Measurements from ENCODE around the gene ERBIN.

ERBIN gene

GRCh38 chr5:66080664-66081063, 154.3 kb downstream of the ERBIN start:
- TF ChIP-seq EZH2phosphoT487 (conservative IDR thresholded peaks at IDR 0.05; ENCODE audit: low read length) (no peak), CTCF (IDR thresholded peaks at IDR 0.05; ENCODE audit: insufficient read depth, low read length, poor library complexity, severe bottlenecking) (no peak)
- Histone ChIP-seq H3K4me2 (ENCODE audit: low read depth, low read length, poor library complexity, severe bottlenecking) (no peak overlapping the region), H2AFZ (ENCODE audit: low read depth, low read length, severe bottlenecking) (no peak overlapping the region), H3K79me2 (ENCODE audit: insufficient read depth, low read length) (no peaks in the 10 kb centered on the region), H3K9me2 (replicated peaks; ENCODE audit: insufficient read depth, low read length) (no peaks in the 10 kb centered on the region), H3K27me3 (ENCODE audit: low read length) (no peaks in the 10 kb centered on the region), H4K20me1 (ENCODE audit: low read depth, low read length) (no peaks in the 10 kb centered on the region), H3K27ac (ENCODE audit: low read depth, low read length) (no peak overlapping the region), H3K9ac (ENCODE audit: low read length) (no peak overlapping the region), H3F3A (ENCODE audit: insufficient read depth) (peaks cover 4% of the 10 kb centered on the region; the same call in 1 of the 2 replicates), H3K4me3 (ENCODE audit: insufficient read depth, low read length, poor library complexity, severe bottlenecking) (no peak overlapping the region), H3K36me3 (ENCODE audit: low read length) (peaks cover 43% of the 10 kb centered on the region), H3K9me3 (ENCODE audit: insufficient read depth, low read length) (no peaks in the 10 kb centered on the region)

GRCh38 chr5:66089384-66089783, 163.0 kb downstream of the ERBIN start:
- H3K79me2 ChIP-seq (ENCODE audit: insufficient read depth, low read length): no peaks in the 10 kb centered on the region
- no peak overlapping the region for H3K4me3 ChIP-seq (ENCODE audit: insufficient read depth, low read length, poor library complexity, severe bottlenecking)
- H4K20me1 ChIP-seq (ENCODE audit: low read depth, low read length): no peaks in the 10 kb centered on the region
- H3K9me3 ChIP-seq (ENCODE audit: insufficient read depth, low read length): peaks cover 15% of the 10 kb centered on the region; the same call in 1 of the 2 replicates
- H3F3A ChIP-seq (ENCODE audit: insufficient read depth): no peaks in the 10 kb centered on the region
- H3K27ac ChIP-seq (ENCODE audit: low read depth, low read length): no peak overlapping the region
- peaks cover 26% of the 10 kb centered on the region for H3K36me3 ChIP-seq (ENCODE audit: low read length)
- no peak overlapping the region for H3K4me2 ChIP-seq (ENCODE audit: low read depth, low read length, poor library complexity, severe bottlenecking)
- no peaks in the 10 kb centered on the region for H3K9me2 ChIP-seq (replicated peaks; ENCODE audit: insufficient read depth, low read length)
- H3K9ac ChIP-seq (ENCODE audit: low read length): no peak overlapping the region
- no peaks in the 10 kb centered on the region for H3K27me3 ChIP-seq (ENCODE audit: low read length)
- no peak overlapping the region for H2AFZ ChIP-seq (ENCODE audit: low read depth, low read length, severe bottlenecking)
- TF ChIP-seq EZH2phosphoT487 (conservative IDR thresholded peaks at IDR 0.05; ENCODE audit: low read length) (no peak), CTCF (IDR thresholded peaks at IDR 0.05; ENCODE audit: insufficient read depth, low read length, poor library complexity, severe bottlenecking) (no peak)

- Histone ChIP-seq H4K20me1 (ENCODE audit: low read depth, low read length) (no peaks in the 10 kb centered on the region), H2AFZ (ENCODE audit: low read depth, low read length, severe bottlenecking) (no peak overlapping the region), H3K4me2 (ENCODE audit: low read depth, low read length, poor library complexity, severe bottlenecking) (no peak overlapping the region), H3K9me2 (replicated peaks; ENCODE audit: insufficient read depth, low read length) (no peaks in the 10 kb centered on the region), H3F3A (ENCODE audit: insufficient read depth) (no peaks in the 10 kb centered on the region; the same call in 1 of the 2 replicates), H3K79me2 (ENCODE audit: insufficient read depth, low read length) (no peaks in the 10 kb centered on the region), H3K27me3 (ENCODE audit: low read length) (no peaks in the 10 kb centered on the region), H3K4me3 (ENCODE audit: insufficient read depth, low read length, poor library complexity, severe bottlenecking) (no peak overlapping the region), H3K9ac (ENCODE audit: low read length) (no peak overlapping the region), H3K9me3 (ENCODE audit: insufficient read depth, low read length) (0 out of 2 replicates have a peak, but pooled peaks cover 10% of the 10 kb centered on the region), H3K36me3 (ENCODE audit: low read length) (no peaks in the 10 kb centered on the region), H3K27ac (ENCODE audit: low read depth, low read length) (no peak overlapping the region)
- TF ChIP-seq EZH2phosphoT487 (conservative IDR thresholded peaks at IDR 0.05; ENCODE audit: low read length) (no peak), CTCF (IDR thresholded peaks at IDR 0.05; ENCODE audit: insufficient read depth, low read length, poor library complexity, severe bottlenecking) (no peak)
Observed at GRCh38 chr5:66100851-66101250, 174.5 kb downstream of the ERBIN start.
